ENCODE data around the gene CEP89.

GRCh38 chr19:32828643-32829344, 143.0 kb downstream of the CEP89 start:
- TF ChIP-seq CTCF (conservative IDR thresholded peaks at IDR 0.05; ENCODE audit: low read length): no peak
- TF ChIP-seq EZH2phosphoT487 (IDR thresholded peaks at IDR 0.05; ENCODE audit: borderline replicate concordance): no peak
